Coronary artery (tissue), 2 donors: ENCODE data around the gene MEIS2.

ENCODE experiments used
- DNase-seq: peaks from one replicate; pipeline ENCODE4 v3.0.0-alpha.2; 2017; ENCODE audit warnings: low spot score
- H3K27ac ChIP-seq, 2 donors: fragments of 200-600 bp; sonication (generic); one replicate each; pipeline ENCODE4 v1.5.1; 2016 to 2019
- H3K4me3 ChIP-seq: fragments of 200-600 bp; sonication (generic); 2 replicates; pipeline ENCODE4 v1.5.1; 2016; ENCODE audit warnings: mild to moderate bottlenecking, moderate library complexity
- CTCF ChIP-seq: fragments of 200-600 bp; sonication (generic); IDR thresholded peaks from one replicate; pipeline ENCODE4 v1.5.1; 2019; ENCODE audit warnings: antibody characterized with exemption

MEIS2 gene

GRCh38 chr15:36959746-36960145, 140.6 kb downstream of the MEIS2 start:
- DNase-seq: no peak
- TF ChIP-seq CTCF: no peak
- H3K27ac ChIP-seq: no peak overlapping the region
- no peak overlapping the region for H3K4me3 ChIP-seq

- TF ChIP-seq CTCF: no peak
- no peak for DNase-seq
- Histone ChIP-seq H3K27ac (no peak overlapping the region), H3K4me3 (no peak overlapping the region)
Measured at GRCh38 chr15:36958606-36959005, 141.7 kb downstream of the MEIS2 start.

GRCh38 chr15:36954486-36954885, 145.9 kb downstream of the MEIS2 start:
- no peak for TF ChIP-seq CTCF
- Histone ChIP-seq H3K4me3 (no peak overlapping the region), H3K27ac (no peak overlapping the region)
- no peak for DNase-seq

GRCh38 chr15:36953346-36953745, 147.0 kb downstream of the MEIS2 start:
- Histone ChIP-seq H3K27ac (no peak overlapping the region), H3K4me3 (no peak overlapping the region)
- no peak for TF ChIP-seq CTCF
- no peak for DNase-seq

GRCh38 chr15:36951731-36952247, 148.6 kb downstream of the MEIS2 start:
- no peak for DNase-seq
- Histone ChIP-seq H3K4me3 (no peak overlapping the region), H3K27ac (peak overlapping the region in 1 of 2 donors; percentile 15)
- no peak for TF ChIP-seq CTCF

GRCh38 chr15:36950371-36950770, 150.0 kb downstream of the MEIS2 start:
- TF ChIP-seq CTCF: no peak
- no peak for DNase-seq
- H3K27ac ChIP-seq: no peak overlapping the region
- no peak overlapping the region for H3K4me3 ChIP-seq

GRCh38 chr15:36948982-36949381, 151.4 kb downstream of the MEIS2 start:
- H3K27ac ChIP-seq: no peak overlapping the region
- H3K4me3 ChIP-seq: no peak overlapping the region
- no peak for DNase-seq
- no peak for TF ChIP-seq CTCF
